ENCODE results near the gene RARB.

RARB gene

DNA sequence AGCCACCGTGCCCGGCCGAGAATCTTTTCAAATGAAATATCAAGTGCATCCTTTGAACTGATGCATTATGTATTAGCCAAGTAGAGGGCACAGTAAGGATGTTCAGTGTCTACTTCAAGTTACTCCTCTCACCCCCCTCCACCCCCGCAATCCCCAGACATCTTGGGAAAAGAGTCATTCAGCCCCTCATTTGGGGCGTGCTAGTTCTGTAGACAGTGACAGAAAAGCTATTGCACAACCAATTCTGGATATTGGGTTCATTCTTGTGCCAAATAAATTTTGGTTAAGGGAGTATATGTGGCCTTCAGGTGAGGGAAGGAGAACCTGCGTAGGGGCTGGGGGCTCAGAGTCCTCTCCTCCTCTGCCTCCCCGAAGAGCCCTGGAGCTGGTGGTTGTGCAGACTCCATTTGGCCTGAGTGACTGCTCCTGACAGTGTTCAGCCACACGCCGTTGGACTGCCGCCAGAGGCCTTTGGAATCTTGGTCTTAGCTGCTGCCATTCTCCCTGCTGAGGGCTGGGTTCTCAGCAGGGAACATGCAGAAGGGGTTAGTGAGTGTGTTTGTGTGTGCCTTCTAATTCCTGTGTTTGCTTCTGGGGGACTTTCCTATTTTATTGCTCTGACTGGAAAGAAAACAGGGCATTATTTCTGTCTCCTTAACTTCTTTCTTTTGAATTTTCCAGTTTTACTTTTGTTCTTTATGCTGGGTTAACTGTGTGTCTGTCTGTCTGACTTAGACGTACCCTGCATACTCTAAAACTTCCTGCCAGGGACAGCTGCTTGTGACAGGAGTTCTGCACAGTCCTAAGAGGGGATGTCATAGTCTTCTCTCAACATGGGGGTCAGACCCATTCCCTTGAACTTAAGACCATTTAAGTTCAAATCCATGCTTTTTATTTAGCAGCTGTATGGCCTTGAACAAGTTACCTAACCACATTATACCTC is 21.0 kb downstream of the RARB start:
- H3K4me3 ChIP-seq (ENCODE audit: low read length) = no peak overlapping the region
- no peak for TF ChIP-seq ZNF274 (IDR thresholded peaks at IDR 0.05; ENCODE audit: low read depth, low read length)

- TF ChIP-seq ZNF274 (IDR thresholded peaks at IDR 0.05; ENCODE audit: low read depth, low read length) = no peak
These were observed 21.8 kb downstream of the RARB start for GRCh38 chr3:25449857-25450256.

GRCh38 chr3:25452192-25452591 is 24.1 kb downstream of the RARB start:
- H3K4me3 ChIP-seq (ENCODE audit: low read length) = no peak overlapping the region
- no peak for TF ChIP-seq ZNF274 (IDR thresholded peaks at IDR 0.05; ENCODE audit: low read depth, low read length)

More at GRCh38 chr3:25449857-25450256, 21.8 kb downstream of the RARB start:
- no peak overlapping the region for H3K4me3 ChIP-seq (ENCODE audit: low read length)

DNA sequence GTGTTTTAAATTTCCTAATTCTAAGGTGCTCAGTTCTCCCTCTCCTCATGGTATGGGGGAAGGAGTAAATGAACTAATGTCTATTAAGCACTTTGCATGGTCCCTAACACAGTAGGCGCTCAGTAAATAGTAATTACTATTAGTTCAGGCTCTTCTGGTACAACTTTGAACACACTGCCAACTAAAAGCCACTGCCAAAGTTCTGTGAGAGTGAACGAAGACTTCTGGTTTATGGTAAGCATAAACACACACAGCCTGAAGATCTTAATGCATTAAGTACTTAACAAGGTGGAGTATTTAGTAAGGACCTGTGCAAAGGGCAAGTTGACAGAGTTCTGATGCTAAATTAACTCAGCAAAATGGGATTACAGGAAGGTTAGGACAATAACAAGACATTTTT is 24.7 kb downstream of the RARB start:
- no peak for TF ChIP-seq ZNF274 (IDR thresholded peaks at IDR 0.05; ENCODE audit: low read depth, low read length)
- no peak overlapping the region for H3K4me3 ChIP-seq (ENCODE audit: low read length)

GRCh38 chr3:25453619-25454004 is 25.5 kb downstream of the RARB start:
- no peak for TF ChIP-seq ZNF274 (IDR thresholded peaks at IDR 0.05; ENCODE audit: low read depth, low read length)
- no peak overlapping the region for H3K4me3 ChIP-seq (ENCODE audit: low read length)

DNA sequence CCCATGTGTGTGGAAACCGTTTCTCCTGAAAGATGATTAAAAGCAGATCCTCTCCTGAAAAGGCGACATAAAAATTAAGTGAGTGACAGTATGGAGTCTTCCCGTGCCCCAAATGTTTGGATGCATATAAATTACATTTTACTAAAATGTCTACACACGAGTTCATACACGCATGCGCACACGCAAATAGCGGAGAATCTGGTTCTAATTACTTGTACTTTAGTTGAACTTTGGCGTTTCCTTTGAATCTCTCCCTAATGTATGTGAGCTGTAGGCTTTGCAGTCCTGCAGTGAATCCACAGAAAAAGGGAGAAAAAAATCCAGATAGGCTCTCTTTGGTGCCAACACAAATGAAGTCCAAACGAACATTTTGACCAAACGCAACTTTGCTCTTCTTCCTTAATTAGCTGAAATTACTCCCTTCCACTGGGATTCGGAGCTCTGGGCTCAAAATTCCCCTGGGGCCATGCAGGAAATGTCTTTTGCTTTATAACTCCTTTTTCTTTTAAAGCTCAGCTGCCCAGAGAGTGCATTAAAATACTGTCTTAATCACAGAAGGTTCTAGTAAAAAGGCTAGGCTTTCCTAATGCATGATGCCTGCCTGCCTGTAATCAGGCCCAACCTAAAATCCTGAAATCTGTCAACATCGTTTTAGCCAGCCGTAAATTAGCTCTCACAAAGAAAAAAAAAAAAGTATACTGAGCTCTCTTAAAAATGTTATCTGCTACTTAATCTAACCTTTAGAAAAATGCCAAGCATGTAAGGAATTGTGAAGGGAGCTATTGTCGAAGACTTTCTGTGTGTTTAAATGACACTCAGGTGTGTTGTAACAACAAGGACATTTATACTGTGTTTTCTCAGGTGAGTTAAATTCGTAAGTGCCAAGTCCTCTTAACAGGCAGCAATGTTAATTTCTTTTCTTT is 26.2 kb downstream of the RARB start:
- no peak overlapping the region for H3K4me3 ChIP-seq (ENCODE audit: low read length)
- TF ChIP-seq ZNF274 (IDR thresholded peaks at IDR 0.05; ENCODE audit: low read depth, low read length) = no peak

DNA sequence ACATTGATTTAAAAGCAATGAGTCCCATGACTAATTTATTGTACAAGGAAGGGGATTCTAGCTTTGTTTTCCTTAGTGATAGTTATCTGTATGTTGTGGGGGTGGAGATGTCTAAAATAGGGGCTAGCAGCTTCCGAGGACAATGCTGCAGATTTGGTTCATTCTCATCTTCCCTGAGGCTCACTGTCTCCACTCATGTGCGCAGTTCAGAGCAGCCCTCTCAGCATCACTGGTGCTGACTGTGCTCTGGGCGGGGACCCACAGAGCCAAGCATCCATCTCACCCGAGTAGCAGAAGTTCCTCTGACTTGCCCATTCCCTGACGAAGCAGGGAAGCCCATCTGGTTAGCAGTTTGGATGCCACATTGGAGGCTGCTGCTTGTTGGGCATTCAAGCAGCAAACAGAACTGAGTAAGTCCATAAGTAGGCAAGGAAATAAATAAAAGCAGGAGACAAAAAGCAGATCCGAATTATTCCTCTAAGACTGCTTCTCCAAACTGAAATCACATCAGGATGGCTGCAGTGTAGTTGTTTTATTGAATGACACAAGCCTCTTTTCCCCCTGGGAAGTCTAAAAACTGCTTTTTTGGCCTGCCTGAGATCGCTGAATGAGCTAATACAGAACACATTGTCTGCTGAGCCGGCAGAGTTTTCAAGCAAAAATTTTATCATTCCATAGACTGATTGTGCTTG is 27.5 kb downstream of the RARB start:
- no peak for TF ChIP-seq ZNF274 (IDR thresholded peaks at IDR 0.05; ENCODE audit: low read depth, low read length)
- H3K4me3 ChIP-seq (ENCODE audit: low read length) = no peak overlapping the region

DNA sequence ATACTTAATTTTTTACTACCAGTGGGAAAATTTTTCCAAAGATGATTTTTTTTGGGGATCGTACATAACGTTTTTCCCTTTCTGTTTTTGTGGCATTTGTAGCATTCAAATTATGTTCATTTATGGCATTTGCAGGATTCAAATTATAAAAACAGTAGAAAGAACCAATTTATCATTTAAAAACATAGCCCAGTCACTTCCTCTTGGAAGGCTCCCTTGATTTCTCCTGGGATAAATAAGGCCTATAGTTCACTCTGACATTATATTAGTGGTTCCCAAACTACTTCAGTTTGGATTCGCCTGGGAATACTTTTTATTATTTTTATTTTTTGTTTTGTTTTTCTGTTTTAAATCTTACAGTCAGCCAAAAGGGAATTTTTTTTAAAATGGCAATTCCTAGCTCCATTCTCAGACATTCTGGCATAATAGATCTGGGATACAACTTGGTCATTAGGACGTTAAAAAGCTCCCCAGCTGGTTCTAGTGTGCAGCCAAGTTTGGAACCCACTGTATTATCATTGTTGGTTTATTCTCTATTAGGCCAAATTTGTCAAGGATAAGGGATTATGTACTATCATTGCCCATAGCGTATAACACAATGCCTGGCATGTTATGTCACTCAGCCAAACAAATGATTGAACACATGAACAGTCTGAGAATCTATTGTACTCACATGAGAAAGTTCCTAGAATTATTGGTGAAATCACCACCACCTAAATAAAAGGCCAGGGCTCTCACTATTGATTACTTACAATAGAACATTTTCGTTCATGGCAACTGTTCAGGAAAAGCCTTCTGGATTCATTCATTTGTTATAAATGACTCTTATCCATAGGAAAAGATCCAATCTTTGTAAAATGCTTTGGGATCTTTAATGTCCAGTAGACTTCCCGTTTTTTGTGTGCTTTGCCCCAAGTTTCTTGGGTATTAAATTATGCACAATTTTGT is 28.9 kb downstream of the RARB start:
- no peak overlapping the region for H3K4me3 ChIP-seq (ENCODE audit: low read length)
- no peak for TF ChIP-seq ZNF274 (IDR thresholded peaks at IDR 0.05; ENCODE audit: low read depth, low read length)

- no peak overlapping the region for H3K4me3 ChIP-seq (ENCODE audit: low read length)
- TF ChIP-seq ZNF274 (IDR thresholded peaks at IDR 0.05; ENCODE audit: low read depth, low read length) = no peak
These were observed 29.8 kb downstream of the RARB start for GRCh38 chr3:25457671-25458419.

DNA sequence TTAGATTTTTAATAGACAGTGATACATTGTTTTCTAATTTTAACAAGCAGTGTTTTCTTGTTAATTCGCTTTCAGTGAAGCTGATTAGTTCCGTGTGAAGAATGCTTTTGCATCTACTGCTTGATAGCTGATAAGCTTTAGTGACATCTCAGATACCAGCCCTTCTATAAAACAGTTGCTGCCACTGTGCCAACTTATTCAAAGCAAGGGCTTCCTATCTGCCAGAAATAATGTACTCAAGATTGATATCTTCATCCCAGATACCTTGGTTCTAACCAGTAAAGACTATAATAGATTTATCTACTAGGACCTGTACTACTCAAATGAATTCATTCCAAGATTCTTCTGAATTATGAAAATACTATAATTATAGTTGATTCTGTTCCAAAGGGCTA is 30.4 kb downstream of the RARB start:
- no peak for TF ChIP-seq ZNF274 (IDR thresholded peaks at IDR 0.05; ENCODE audit: low read depth, low read length)
- no peak overlapping the region for H3K4me3 ChIP-seq (ENCODE audit: low read length)

DNA sequence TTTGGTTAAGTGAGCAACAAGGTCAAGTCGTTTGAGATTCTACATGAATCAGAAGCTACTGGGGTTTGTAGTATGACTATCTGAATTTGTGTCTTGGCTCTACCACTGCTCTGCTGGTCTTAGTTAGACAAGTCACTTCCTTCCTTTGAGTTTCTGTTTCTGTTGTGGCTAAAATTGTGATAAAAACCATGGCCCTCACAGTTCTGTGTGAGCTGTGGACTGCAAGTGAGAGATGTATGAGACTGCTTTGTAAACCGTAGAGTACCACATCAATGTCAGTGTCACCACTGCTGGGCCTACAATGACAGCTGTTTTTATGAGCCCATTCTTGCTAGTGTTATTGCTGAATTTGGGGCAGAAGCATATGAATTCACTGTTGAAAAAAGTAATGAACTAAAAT is 32.7 kb downstream of the RARB start:
- H3K4me3 ChIP-seq (ENCODE audit: low read length) = no peak overlapping the region
- TF ChIP-seq ZNF274 (IDR thresholded peaks at IDR 0.05; ENCODE audit: low read depth, low read length) = no peak

DNA sequence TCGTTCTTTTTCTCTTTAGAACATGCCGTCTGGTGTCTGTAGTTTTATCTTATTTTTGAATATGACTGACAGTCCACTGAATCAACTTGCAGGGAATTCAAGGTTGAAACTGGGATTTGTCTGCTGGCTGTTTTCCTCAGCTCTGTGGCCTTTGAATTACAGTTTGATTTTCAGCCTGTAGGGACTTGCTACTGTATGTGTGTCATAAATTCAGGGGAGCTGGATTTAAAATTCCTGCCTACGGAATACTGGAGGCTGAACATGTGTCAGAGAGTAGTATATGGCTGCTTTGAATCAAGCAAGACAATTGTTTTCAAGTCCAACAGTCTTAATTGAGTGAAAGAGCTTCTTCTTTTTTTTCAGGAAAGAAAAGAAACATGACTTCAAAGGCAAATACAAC is 33.9 kb downstream of the RARB start:
- no peak overlapping the region for H3K4me3 ChIP-seq (ENCODE audit: low read length)
- TF ChIP-seq ZNF274 (IDR thresholded peaks at IDR 0.05; ENCODE audit: low read depth, low read length) = no peak

Measured in GM08714 (cell line).